H9 (cell line): ENCODE results near the gene PKNOX2. TPM values are rescaled to one million over a fixed set of nuclear protein-coding genes. Genes with fewer than 3 reads are reported as not detected.

ENCODE experiments used
- DNase-seq: peaks from one replicate; pipeline ENCODE4 v3.0.0-alpha.2; 2017
- H2AFZ ChIP-seq: one replicate; pipeline ENCODE4 v1.6.1; 2013; ENCODE audit warnings: mild to moderate bottlenecking, low read length, control low read depth, moderate library complexity
- H2AK5ac ChIP-seq: 2 replicates; pipeline ENCODE4 v1.6.1; 2013; ENCODE audit warnings: low read length, control low read depth, mixed read lengths; ENCODE audit not compliant: insufficient read length
- H2BK120ac ChIP-seq: one replicate; pipeline ENCODE4 v1.6.1; 2013; ENCODE audit warnings: low read depth, mild to moderate bottlenecking, low read length, control low read depth, inconsistent platforms; ENCODE audit not compliant: poor library complexity, severe bottlenecking
- H2BK12ac ChIP-seq: 2 replicates; pipeline ENCODE4 v1.6.1; 2013; ENCODE audit warnings: low read length, control low read depth, mixed read lengths, low read depth; ENCODE audit not compliant: insufficient read length
- H2BK15ac ChIP-seq: 2 replicates; pipeline ENCODE4 v1.6.1; 2013; ENCODE audit warnings: low read depth, low read length, control low read depth
- H2BK20ac ChIP-seq: one replicate; pipeline ENCODE4 v1.6.1; 2013; ENCODE audit warnings: low read depth, mild to moderate bottlenecking, low read length, control low read depth, inconsistent platforms; ENCODE audit not compliant: poor library complexity, severe bottlenecking
- H2BK5ac ChIP-seq: 2 replicates; pipeline ENCODE4 v1.6.1; 2013; ENCODE audit warnings: low read length, control low read depth, mixed read lengths; ENCODE audit not compliant: insufficient read length
- H3K14ac ChIP-seq: 2 replicates; pipeline ENCODE4 v1.6.1; 2013; ENCODE audit warnings: low read length, control low read depth; ENCODE audit not compliant: insufficient read depth
- H3K18ac ChIP-seq: 2 replicates; pipeline ENCODE4 v1.6.1; 2013; ENCODE audit warnings: low read depth, mild to moderate bottlenecking, mixed read lengths, low read length, control low read depth; ENCODE audit not compliant: insufficient read length
- H3K23ac ChIP-seq: 2 replicates; pipeline ENCODE4 v1.6.1; 2013; ENCODE audit warnings: low read length, control low read depth, mixed read lengths, low read depth; ENCODE audit not compliant: insufficient read length
- H3K23me2 ChIP-seq: 2 replicates; pipeline ENCODE4 v1.6.1; 2013; ENCODE audit warnings: low read depth, mild to moderate bottlenecking, mixed read lengths, low read length, control low read depth; ENCODE audit not compliant: insufficient read length, poor library complexity, severe bottlenecking
- H3K27ac ChIP-seq: 2 replicates; pipeline ENCODE4 v1.5.1; 2013; ENCODE audit warnings: low read length, control low read depth, mixed read lengths, low read depth; ENCODE audit not compliant: insufficient read length
- H3K27me3 ChIP-seq: 2 replicates; pipeline ENCODE4 v1.6.1; 2013; ENCODE audit warnings: low read length, control low read depth, inconsistent platforms; ENCODE audit not compliant: insufficient read depth
- H3K4ac ChIP-seq: 2 replicates; pipeline ENCODE4 v1.6.1; 2013; ENCODE audit warnings: low read depth, mild to moderate bottlenecking, control low read depth, inconsistent platforms, low read length, moderate library complexity
- H3K4me1 ChIP-seq: 2 replicates; pipeline ENCODE4 v1.6.1; 2013; ENCODE audit warnings: low read length, control low read depth, inconsistent platforms; ENCODE audit not compliant: insufficient read depth
- H3K4me2 ChIP-seq: 2 replicates; pipeline ENCODE4 v1.6.1; 2013; ENCODE audit warnings: low read length, control low read depth, mixed read lengths; ENCODE audit not compliant: insufficient read length, insufficient read depth
- H3K56ac ChIP-seq: 2 replicates; pipeline ENCODE4 v1.6.1; 2013; ENCODE audit warnings: low read depth, mild to moderate bottlenecking, mixed read lengths, low read length, control low read depth; ENCODE audit not compliant: insufficient read length
- H3K79me1 ChIP-seq: 2 replicates; pipeline ENCODE4 v1.6.1; 2013; ENCODE audit warnings: low read depth, mild to moderate bottlenecking, moderate library complexity, low read length, control low read depth, inconsistent platforms; ENCODE audit not compliant: insufficient read depth, poor library complexity, severe bottlenecking
- H3K79me2 ChIP-seq: 2 replicates; pipeline ENCODE4 v1.6.1; 2013; ENCODE audit warnings: low read length, control low read depth, inconsistent platforms; ENCODE audit not compliant: insufficient read depth
- H3K9ac ChIP-seq: 2 replicates; pipeline ENCODE4 v1.6.1; 2013; ENCODE audit warnings: low read length, control low read depth, mixed read lengths; ENCODE audit not compliant: insufficient read length; ENCODE audit errors: extremely low read depth
- H3K9me3 ChIP-seq: one replicate; pipeline ENCODE4 v1.6.1; 2013; ENCODE audit warnings: low read depth, low read length, inconsistent platforms; ENCODE audit not compliant: control insufficient read depth
- H3T11ph ChIP-seq: one replicate; pipeline ENCODE4 v1.6.1; 2013; ENCODE audit warnings: mild to moderate bottlenecking, low read length, control low read depth, inconsistent platforms
- H4K20me1 ChIP-seq: one replicate; pipeline ENCODE4 v1.6.1; 2013; ENCODE audit not compliant: control insufficient read depth, insufficient read length, insufficient read depth
- H4K5ac ChIP-seq: 2 replicates; pipeline ENCODE4 v1.6.1; 2013; ENCODE audit warnings: low read depth, mild to moderate bottlenecking, mixed read lengths, low read length, control low read depth; ENCODE audit not compliant: insufficient read length
- H4K8ac ChIP-seq: replicated peaks from 2 replicates; pipeline ENCODE4 v1.6.1; 2013; ENCODE audit warnings: low read length, control low read depth, mixed read lengths, low read depth; ENCODE audit not compliant: insufficient read length
- H4K91ac ChIP-seq: 2 replicates; pipeline ENCODE4 v1.6.1; 2013; ENCODE audit warnings: low read depth, mild to moderate bottlenecking, moderate library complexity, mixed read lengths, low read length, control low read depth; ENCODE audit not compliant: insufficient read length
- H3K27ac Mint-ChIP-seq, 3 experiments: 2 replicates in 2 of 3; 3 replicates in 1 of 3; pipeline ENCODE4 v1.8.0; 2020 to 2021; ENCODE audit warnings: mixed read lengths in 3 of 3, mild to moderate bottlenecking in 1 of 3, moderate library complexity in 1 of 3
- H3K27me3 Mint-ChIP-seq: 2 replicates; pipeline ENCODE4 v1.8.0; 2021; ENCODE audit warnings: low read depth, mild to moderate bottlenecking, moderate library complexity, mixed read lengths
- H3K36me3 Mint-ChIP-seq, 3 experiments: 2 replicates in 2 of 3; 3 replicates in 1 of 3; pipeline ENCODE4 v1.8.0; 2020 to 2021; ENCODE audit warnings: low read depth in 3 of 3, mixed read lengths in 3 of 3; ENCODE audit not compliant: insufficient read depth in 1 of 3
- H3K4me1 Mint-ChIP-seq, 2 experiments: 2 replicates each; pipeline ENCODE4 v1.8.0; 2020; ENCODE audit warnings: mixed read lengths in 2 of 2
- H3K4me3 Mint-ChIP-seq, 2 experiments: 2 replicates in 1 of 2; 3 replicates in 1 of 2; pipeline ENCODE4 v1.8.0; 2020 to 2021; ENCODE audit warnings: mild to moderate bottlenecking in 2 of 2, mixed read lengths in 2 of 2, moderate library complexity in 1 of 2
- H3K9me3 Mint-ChIP-seq, 2 experiments: 2 replicates in 1 of 2; 3 replicates in 1 of 2; pipeline ENCODE4 v1.8.0; 2020; ENCODE audit warnings: mild to moderate bottlenecking in 2 of 2, mixed read lengths in 2 of 2, moderate library complexity in 1 of 2
- CTCF ChIP-seq: fragments of 200-600 bp; sonication (generic); conservative IDR thresholded peaks from 3 replicates; pipeline ENCODE4 v1.8.0; 2021; ENCODE audit warnings: antibody characterized with exemption, mild to moderate bottlenecking
- WGBS: extraction: QIAGEN DNeasy Blood & Tissue Kit; methylation state at CpG from one replicate; pipeline ENCODE4 v1.1.7; 2013; ENCODE audit warnings: missing lambda C conversion rate, low lambda C conversion rate, mixed read lengths; ENCODE audit not compliant: insufficient read length; ENCODE audit errors: extremely low coverage; 5-methylcytosine and 5-hydroxymethylcytosine counted together
- total RNA-seq: library from RNA; stranded (reverse); gene quantifications from 2 replicates; pipeline ENCODE4 v1.2.1, GENCODE V29; 2021

The PKNOX2 gene
- total RNA-seq, 1 experiment from 2014 or later: 1.3 TPM

GRCh38 chr11:125128450-125128849, 36.1 kb upstream of the PKNOX2 start:
- Mint-ChIP-seq H3K27me3 (peaks cover 61% of the 10 kb centered on the region), H3K27ac (no peak overlapping the region), H3K4me3 (no peak overlapping the region), H3K4me1 (peaks cover 2 to 12% of the 10 kb centered on the region in 2 experiments; a peak in 2 of 4 replicates), H3K36me3 (peaks cover 0 to 5% (median 0%) of the 10 kb centered on the region in 3 experiments; a peak in 3 of 7 replicates), H3K9me3 (no peaks in the 10 kb centered on the region)
- no peaks in the 10 kb centered on the region for H3K23me2 ChIP-seq
- no CpG with 5 or more reads among the region's 4 CpGs for WGBS
- H3K9me3 ChIP-seq: no peaks in the 10 kb centered on the region
- H2BK20ac ChIP-seq: no peak overlapping the region
- H2BK5ac ChIP-seq: no peak overlapping the region
- no peak overlapping the region for H3K56ac ChIP-seq
- no peak overlapping the region for H2BK12ac ChIP-seq
- no peak overlapping the region for H3K18ac ChIP-seq
- H2AFZ ChIP-seq: no peak overlapping the region
- H3K23ac ChIP-seq: no peak overlapping the region
- H2AK5ac ChIP-seq: no peak overlapping the region
- H3K27ac ChIP-seq: no peak overlapping the region
- H3K79me2 ChIP-seq: no peaks in the 10 kb centered on the region
- H2BK15ac ChIP-seq: no peak overlapping the region
- no peak overlapping the region for H3K4me2 ChIP-seq
- H4K91ac ChIP-seq: no peak overlapping the region
- no peak overlapping the region for H3K4ac ChIP-seq
- peaks cover 2% of the 10 kb centered on the region; the same call in 1 of the 2 replicates for H3K27me3 ChIP-seq
- H4K8ac ChIP-seq: no peak overlapping the region
- no peaks in the 10 kb centered on the region for H4K20me1 ChIP-seq
- no peak overlapping the region for H3K14ac ChIP-seq
- no peaks in the 10 kb centered on the region for H3K4me1 ChIP-seq
- no peak overlapping the region for H3K9ac ChIP-seq
- TF ChIP-seq CTCF: no peak
- H2BK120ac ChIP-seq: no peak overlapping the region
- H4K5ac ChIP-seq: no peak overlapping the region
- no peaks in the 10 kb centered on the region for H3K79me1 ChIP-seq
- H3T11ph ChIP-seq: no peak overlapping the region
- DNase-seq: no peak
